HG03565 (cell line): ENCODE data around the gene STK24.
A peak's percentile ranks its signal among the peaks of the same experiment; 100 is the strongest.
"Not testable (repeated sequence)": the region's sequence is repeated elsewhere in the genome, so short reads cannot be mapped to it uniquely, and the experiment has no call there.

Experiments
- ATAC-seq: cut with Tn5 transposase; IDR thresholded peaks from one replicate; pipeline ENCODE4 v1.9.1; 2021; ENCODE audit warnings: mild to moderate bottlenecking, moderate library complexity; ENCODE audit not compliant: unreplicated experiment

Gene STK24

GRCh38 chr13:98576963-98577835, at the start of gene STK24:
Gene STK24 (minus strand): TSS chr13:98577107. CDS start chr13:98576786, 321 bp downstream.
- peak; percentile 48 for ATAC-seq

GRCh38 chr13:98626298-98626935, 49.5 kb upstream of the STK24 start:
- ATAC-seq: no peak

GRCh38 chr13:98624589-98624988, 47.7 kb upstream of the STK24 start:
- not testable (repeated sequence) for ATAC-seq

- ATAC-seq: no peak
These were observed 46.0 kb upstream of the STK24 start for GRCh38 chr13:98622931-98623331.

GRCh38 chr13:98619556-98619955, 42.6 kb upstream of the STK24 start:
- ATAC-seq: no peak

GRCh38 chr13:98615595-98615994, 38.7 kb upstream of the STK24 start:
- ATAC-seq: not testable (repeated sequence)

- no peak for ATAC-seq
These were observed 36.7 kb upstream of the STK24 start for GRCh38 chr13:98613591-98613990.

GRCh38 chr13:98609756-98610155, 32.8 kb upstream of the STK24 start:
- no peak for ATAC-seq

GRCh38 chr13:98606296-98606695, 29.4 kb upstream of the STK24 start:
- no peak for ATAC-seq

- no peak for ATAC-seq
These were observed 22.8 kb upstream of the STK24 start for GRCh38 chr13:98599502-98600328.

- no peak for ATAC-seq
These were observed 21.1 kb upstream of the STK24 start for GRCh38 chr13:98598043-98598442.

- ATAC-seq: no peak
These were observed 18.2 kb upstream of the STK24 start for GRCh38 chr13:98595134-98595533.

- no peak for ATAC-seq
These were observed 15.4 kb upstream of the STK24 start for GRCh38 chr13:98592362-98592732.

GRCh38 chr13:98591721-98592361, 14.9 kb upstream of the STK24 start:
- no peak for ATAC-seq

- ATAC-seq: not testable (repeated sequence)
These were observed 13.6 kb upstream of the STK24 start for GRCh38 chr13:98590471-98590870.

GRCh38 chr13:98589516-98589915, 12.6 kb upstream of the STK24 start:
- ATAC-seq: not testable (repeated sequence)

GRCh38 chr13:98586400-98587345, 9.8 kb upstream of the STK24 start:
- no peak for ATAC-seq

GRCh38 chr13:98585946-98586345, 9.0 kb upstream of the STK24 start:
- no peak for ATAC-seq

- ATAC-seq: no peak
These were observed 8.5 kb upstream of the STK24 start for GRCh38 chr13:98585398-98585754.
